MM.1S (cell line): ENCODE results near the gene RCBTB2.

ENCODE experiments used
- CTCF ChIP-seq: fragments of 300-600 bp; sonication (generic); IDR thresholded peaks from 2 replicates; pipeline ENCODE4 v1.5.1; 2016; ENCODE audit warnings: antibody characterized with exemption, low read length, mixed read lengths
- EZH2 ChIP-seq: fragments of 300-600 bp; sonication (generic); optimal IDR thresholded peaks from 2 replicates; pipeline ENCODE3; 2017; ENCODE audit warnings: low read depth, mild to moderate bottlenecking, antibody characterized with exemption, low read length, mixed read lengths

DNA sequence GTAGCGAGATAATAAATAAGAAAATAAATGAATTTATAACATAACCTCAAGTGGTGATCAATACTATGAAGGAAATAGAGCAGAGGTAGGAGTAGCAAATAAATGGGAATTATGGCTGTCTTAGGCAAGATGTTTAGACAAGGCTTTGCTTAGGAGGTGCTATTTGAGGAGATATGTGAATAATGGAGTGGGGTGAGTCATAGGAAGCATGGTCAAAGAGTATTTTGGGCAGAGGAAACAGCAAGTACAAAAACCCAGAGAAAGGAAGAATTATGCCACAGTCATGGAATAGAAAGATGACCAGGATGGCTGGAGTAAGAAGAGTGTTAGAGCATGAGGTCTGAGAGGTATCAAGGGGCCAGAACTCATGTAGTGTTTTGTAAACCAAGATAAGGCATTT, 86.4 kb downstream of the RCBTB2 start:
- no peak for TF ChIP-seq CTCF
- TF ChIP-seq EZH2, result no peak
